Stimulated activated CD8-positive, alpha-beta memory T cell treated with anti-CD3 and anti-CD28 coated beads, Interleukin-4, amount 100 ng/mL, for 1 hour (primary cell): ENCODE data around the gene DIDO1.
"Not testable (repeated sequence)": the region's sequence is repeated elsewhere in the genome, so short reads cannot be mapped to it uniquely, and the experiment has no call there.

Experiments used
- DNase-seq, 2 donors: peaks; one replicate each; pipeline ENCODE4 v3.0.0-alpha.2; 2020; ENCODE audit warnings: low read depth in 2 of 2, low spot score in 1 of 2

DIDO1 gene

GRCh38 chr20:62856931-62857619 lies 69.2 kb downstream of the DIDO1 start:
- no peak for DNase-seq

- no peak for DNase-seq
Measured at GRCh38 chr20:62855120-62855519, 71.2 kb downstream of the DIDO1 start.

- DNase-seq = no peak
Measured at GRCh38 chr20:62854121-62854520, 72.2 kb downstream of the DIDO1 start.

DNA sequence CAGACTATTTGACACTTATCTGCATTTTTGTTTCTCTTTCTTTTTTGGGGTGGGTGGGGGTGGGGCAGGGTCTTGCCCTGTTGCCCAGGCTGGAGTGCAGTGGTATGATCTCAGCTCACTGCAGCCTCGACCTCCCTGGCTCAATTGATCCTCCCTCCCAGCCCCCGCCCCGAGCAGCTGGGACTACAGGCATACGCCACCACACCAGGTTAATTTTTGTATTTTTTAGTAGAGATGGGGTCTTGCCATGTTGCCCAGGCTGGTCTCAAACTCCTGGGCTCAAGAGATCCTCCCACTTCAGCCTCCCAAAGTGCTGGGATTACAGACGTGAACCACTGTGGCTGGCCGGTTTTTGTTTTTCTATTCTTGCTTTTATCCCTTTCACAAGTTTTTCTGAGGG lies 73.0 kb downstream of the DIDO1 start:
- DNase-seq = not testable (repeated sequence)

GRCh38 chr20:62852841-62853240 lies 73.5 kb downstream of the DIDO1 start:
- DNase-seq = no peak

- DNase-seq = no peak
Measured at GRCh38 chr20:62852196-62852595, 74.1 kb downstream of the DIDO1 start.

DNA sequence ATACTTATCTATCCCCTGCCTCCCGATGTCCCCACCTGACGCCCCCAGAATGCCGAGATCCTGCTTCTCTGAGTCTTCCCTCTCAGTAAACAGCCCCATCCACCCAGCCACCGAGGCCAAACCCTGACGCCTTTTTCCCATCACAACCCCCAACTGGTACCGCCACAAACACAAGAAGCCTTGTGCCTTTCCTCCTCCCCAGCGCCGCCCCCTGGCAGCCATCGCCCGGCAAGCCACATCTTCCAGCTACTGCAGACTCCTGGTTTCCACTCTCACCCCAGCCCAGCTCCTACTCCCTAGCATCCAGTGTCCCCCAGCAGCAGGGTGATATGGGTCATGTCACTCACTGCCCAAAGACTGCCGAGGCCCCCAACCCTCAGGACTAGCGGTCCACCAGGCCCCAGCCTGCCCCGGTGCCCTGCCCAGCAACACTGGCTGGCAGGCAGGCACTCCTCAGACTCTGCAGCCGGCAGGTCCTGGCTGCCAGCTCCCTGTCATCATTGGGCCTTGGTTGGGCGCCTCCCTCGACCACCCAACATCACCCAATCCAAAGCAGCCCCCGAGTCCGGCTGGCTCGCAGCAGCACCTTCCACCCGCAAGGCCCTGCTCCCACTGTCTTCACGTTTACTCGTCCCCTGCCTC lies 75.9 kb downstream of the DIDO1 start:
- no peak for DNase-seq

DNA sequence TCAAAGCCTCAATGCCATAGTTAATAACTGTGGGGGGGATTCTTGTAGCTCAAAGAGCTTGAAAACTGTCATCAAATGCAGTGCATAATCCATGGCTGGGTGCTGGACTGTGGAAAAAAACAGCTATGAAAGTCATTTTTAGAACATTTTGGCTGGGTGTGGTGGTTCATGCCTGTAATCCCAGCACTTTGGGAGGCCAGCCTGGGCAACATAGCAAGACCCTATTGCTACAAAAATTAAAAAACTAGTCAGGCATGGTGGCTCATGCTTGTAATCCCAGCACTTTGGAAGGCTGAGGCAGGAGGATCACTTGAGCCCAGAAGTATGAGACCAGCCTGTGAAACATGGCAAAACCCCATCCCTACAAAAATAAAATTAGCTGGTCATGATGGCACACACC lies 76.9 kb downstream of the DIDO1 start:
- no peak for DNase-seq

- not testable (repeated sequence) for DNase-seq
Measured at GRCh38 chr20:62848917-62849316, 77.4 kb downstream of the DIDO1 start.

- no peak for DNase-seq
Measured at GRCh38 chr20:62846166-62846890, 80.0 kb downstream of the DIDO1 start.

- DNase-seq = no peak
Measured at GRCh38 chr20:62845416-62846160, 80.7 kb downstream of the DIDO1 start.

DNA sequence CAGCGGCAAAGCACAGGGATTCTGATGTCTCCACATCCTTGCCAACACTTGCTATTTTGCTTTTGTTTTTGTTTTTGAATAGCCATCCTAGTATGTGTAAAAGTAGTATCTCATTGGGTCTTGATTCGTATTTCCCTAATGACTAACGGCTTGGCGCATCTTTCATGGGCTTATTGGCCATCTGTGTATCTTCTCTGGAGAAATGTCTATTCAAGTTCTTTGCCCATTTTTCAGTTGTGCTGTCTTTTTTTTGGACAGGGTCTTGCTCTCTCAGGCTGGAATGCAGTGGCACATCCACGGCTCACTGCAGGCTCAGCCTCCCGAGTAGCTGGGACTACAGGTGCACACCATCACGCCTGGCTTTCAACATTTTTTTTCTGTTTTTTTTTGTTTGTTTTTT lies 82.1 kb downstream of the DIDO1 start:
- no peak for DNase-seq

- no peak for DNase-seq
Measured at GRCh38 chr20:62843656-62844055, 82.6 kb downstream of the DIDO1 start.

- no peak for DNase-seq
Measured at GRCh38 chr20:62841705-62842212, 84.5 kb downstream of the DIDO1 start.

- no peak for DNase-seq
Measured at GRCh38 chr20:62840244-62841197, 85.8 kb downstream of the DIDO1 start.

DNA sequence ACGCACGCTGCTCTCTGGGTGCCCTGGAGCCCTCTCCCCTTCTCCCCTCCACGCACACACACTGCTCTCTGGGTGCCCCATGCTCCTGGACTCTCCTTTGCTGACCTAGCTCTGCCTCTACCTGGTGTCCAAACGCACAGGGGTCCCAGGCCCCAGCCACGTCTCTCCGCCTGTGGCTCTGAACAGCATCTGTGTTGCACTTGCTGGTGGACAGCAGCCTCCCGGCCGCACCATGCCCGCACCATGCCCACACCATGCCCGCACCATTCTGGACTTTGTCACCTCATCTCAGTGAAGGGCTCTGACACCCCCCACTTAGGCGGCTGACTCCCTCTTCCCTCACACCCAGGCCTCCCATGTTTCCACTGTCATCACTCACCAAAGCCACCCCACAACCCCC lies 86.5 kb downstream of the DIDO1 start:
- DNase-seq = no peak

DNA sequence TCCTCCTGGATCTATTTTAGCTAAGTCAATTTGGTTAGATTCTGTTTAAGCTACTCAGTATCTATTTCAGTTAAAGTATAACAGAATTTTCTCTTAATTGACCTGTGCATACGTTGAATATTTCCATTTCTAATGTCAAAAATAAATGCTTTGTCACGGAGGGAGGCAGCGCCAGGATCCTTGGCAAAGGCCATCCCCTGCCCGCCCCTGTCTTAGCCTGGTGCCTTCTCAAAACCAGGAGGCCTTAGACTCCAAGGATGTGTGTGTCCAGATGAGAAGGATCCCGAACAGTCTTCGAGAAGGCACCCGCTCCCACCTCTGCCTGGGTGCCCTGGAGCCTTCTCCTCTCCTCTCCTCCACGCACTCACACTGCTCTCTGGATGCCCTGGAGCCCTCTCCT lies 87.0 kb downstream of the DIDO1 start:
- DNase-seq = no peak

DNA sequence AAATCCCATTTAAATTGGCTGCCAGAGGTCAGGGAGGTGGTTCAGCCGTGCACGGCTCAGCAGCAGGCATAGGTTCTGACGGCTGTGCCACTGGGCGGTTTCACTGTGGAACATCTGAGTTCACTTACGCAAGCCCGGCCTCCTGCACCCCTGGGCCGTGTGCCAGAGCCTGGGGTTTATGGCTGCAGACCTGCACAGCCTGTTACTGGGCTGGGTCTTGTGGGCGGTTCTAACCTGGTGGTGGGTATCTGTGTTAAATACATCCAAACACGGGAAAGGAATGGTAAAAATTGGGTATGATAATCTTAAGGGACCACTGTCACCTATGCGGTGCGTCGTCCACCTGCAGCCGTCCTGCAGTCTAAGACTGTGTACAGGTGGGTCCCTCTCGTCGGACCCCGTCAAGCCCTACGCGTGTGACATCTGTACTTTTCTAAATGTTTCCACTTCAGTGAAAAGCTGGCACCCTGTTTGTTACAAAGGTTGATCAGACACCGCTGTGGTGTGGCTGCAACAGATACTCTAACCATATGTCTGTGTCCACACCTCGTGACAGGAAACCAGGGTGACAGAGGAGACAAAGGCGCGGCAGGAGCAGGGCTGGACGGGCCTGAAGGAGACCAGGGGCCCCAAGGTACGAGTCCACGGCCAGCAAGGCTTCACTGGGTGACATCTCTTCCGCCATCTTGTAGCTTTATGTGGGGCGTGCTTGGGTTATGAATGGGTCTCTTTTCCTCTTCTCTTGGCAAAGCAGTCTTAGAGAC lies 88.0 kb downstream of the DIDO1 start:
- no peak for DNase-seq

DNA sequence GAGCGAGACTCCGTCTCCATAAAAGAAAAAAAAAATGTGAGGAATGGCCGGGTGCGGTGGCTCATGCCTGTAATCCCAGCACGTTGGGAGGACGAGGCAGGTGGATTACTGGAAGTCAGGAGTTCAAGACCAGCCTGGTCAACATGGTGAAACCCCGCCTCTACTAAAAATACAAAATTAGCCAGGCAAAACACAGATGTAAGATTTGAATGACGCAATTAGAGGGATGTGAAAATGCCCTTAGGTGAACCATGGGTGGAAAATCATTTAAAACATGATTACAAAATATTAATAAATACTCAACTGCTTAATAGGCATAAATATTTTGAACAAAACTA lies 88.5 kb downstream of the DIDO1 start:
- DNase-seq = no peak
